ENCODE measurements around the gene MYOF. TPM values are rescaled to one million over a fixed set of nuclear protein-coding genes. Genes with fewer than 3 reads are reported as not detected.

The MYOF gene
- total and polyA plus RNA-seq, 3 donors from 2014 or later: 9.4 to 21.4 (median 12.3) TPM

GRCh38 chr10:93491602-93492121, 9.5 kb upstream of the MYOF start:
- WGBS, 2 donors: 81 to 84% methylated on average over 2 of the region's 2 CpGs
- TF ChIP-seq POLR2A (IDR thresholded peaks at IDR 0.05): no peak
- no peak for TF ChIP-seq CTCF (IDR thresholded peaks at IDR 0.05)
- Histone ChIP-seq H3K27ac (no peak overlapping the region), H3K4me1 (no peaks in the 10 kb centered on the region), H3K36me3 (ENCODE audit: low read depth, missing control alignments) (no peaks in the 10 kb centered on the region), H3K27me3 (no peaks in the 10 kb centered on the region), H3K4me3 (no peak overlapping the region), H3K9me3 (no peaks in the 10 kb centered on the region)
- intact Hi-C loops (cut with DNase I; ENCODE audit: low total_unique reads): no loop called here
- DNase-seq: no peak

- TF ChIP-seq CTCF (IDR thresholded peaks at IDR 0.05): no peak
- no peak for TF ChIP-seq POLR2A (IDR thresholded peaks at IDR 0.05)
- 87 to 88% methylated on average over 4 of the region's 4 CpGs for WGBS, 2 donors
Observed at GRCh38 chr10:93488956-93489528, 6.9 kb upstream of the MYOF start.

GRCh38 chr10:93485690-93486089, 3.6 kb upstream of the MYOF start:
- DNase-seq: no peak
- no peaks in the 10 kb centered on the region for H3K9me3 ChIP-seq
- no peaks in the 10 kb centered on the region for H3K27me3 ChIP-seq
- 31 to 53% methylated on average over 1 of the region's 1 CpG for WGBS, 2 donors
- no peak for TF ChIP-seq CTCF (IDR thresholded peaks at IDR 0.05)
- no peak for TF ChIP-seq POLR2A (IDR thresholded peaks at IDR 0.05)
- no peak overlapping the region for H3K4me3 ChIP-seq
- peaks cover 3% of the 10 kb centered on the region for H3K4me1 ChIP-seq
- H3K27ac ChIP-seq: no peak overlapping the region
- intact Hi-C loops (cut with DNase I; ENCODE audit: low total_unique reads): no loop called here
- H3K36me3 ChIP-seq (ENCODE audit: low read depth, missing control alignments): no peaks in the 10 kb centered on the region

More at GRCh38 chr10:93488956-93489528, 6.9 kb upstream of the MYOF start:
- H3K36me3 ChIP-seq (ENCODE audit: low read depth, missing control alignments): no peaks in the 10 kb centered on the region
- no peaks in the 10 kb centered on the region for H3K27me3 ChIP-seq
- H3K27ac ChIP-seq: no peak overlapping the region
- intact Hi-C loops (cut with DNase I; ENCODE audit: low total_unique reads): no loop called here
- H3K9me3 ChIP-seq: no peaks in the 10 kb centered on the region
- no peak overlapping the region for H3K4me3 ChIP-seq
- no peaks in the 10 kb centered on the region for H3K4me1 ChIP-seq
- DNase-seq: no peak

- H3K4me3 ChIP-seq: peak overlapping the region; percentile 25 to 67
- TF ChIP-seq POLR2A (IDR thresholded peaks at IDR 0.05) (no peak), CTCF (IDR thresholded peaks at IDR 0.05) (no peak)
- DNase-seq: no peak
- WGBS, 2 donors: 13 to 15% methylated on average over 7 of the region's 7 CpGs
- H3K36me3 ChIP-seq (ENCODE audit: low read depth, missing control alignments): no peaks in the 10 kb centered on the region
- H3K9me3 ChIP-seq: no peaks in the 10 kb centered on the region
- peak overlapping the region; percentile 85 to 88 for H3K27ac ChIP-seq
- intact Hi-C loops (cut with DNase I; ENCODE audit: low total_unique reads): loop anchor here (5.0 kb wide), 1 partner anchor 104 kb away; no protein-coding TSS in a partner anchor
- peaks cover 3% of the 10 kb centered on the region for H3K4me1 ChIP-seq
- H3K27me3 ChIP-seq: no peaks in the 10 kb centered on the region
Observed at GRCh38 chr10:93481637-93482144, 443 bp downstream of the MYOF start.

- intact Hi-C loops (cut with DNase I; ENCODE audit: low total_unique reads): no loop called here
- TF ChIP-seq POLR2A (IDR thresholded peaks at IDR 0.05) (no peak), CTCF (IDR thresholded peaks at IDR 0.05) (no peak)
- 85 to 89% methylated on average over 6 of the region's 6 CpGs for WGBS, 2 donors
- Histone ChIP-seq H3K4me3 (no peak overlapping the region), H3K27me3 (no peaks in the 10 kb centered on the region), H3K9me3 (no peaks in the 10 kb centered on the region), H3K4me1 (peaks cover 3% of the 10 kb centered on the region), H3K27ac (no peak overlapping the region), H3K36me3 (ENCODE audit: low read depth, missing control alignments) (no peaks in the 10 kb centered on the region)
- no peak for DNase-seq
Observed at GRCh38 chr10:93478873-93479272, 3.3 kb downstream of the MYOF start.
